ENCODE results near the gene DVL1. TPM values are rescaled to one million over a fixed set of nuclear protein-coding genes. Genes with fewer than 3 reads are reported as not detected.
"Not testable (repeated sequence)": the region's sequence is repeated elsewhere in the genome, so short reads cannot be mapped to it uniquely, and the experiment has no call there.

DVL1 gene
- total RNA-seq, 1 donor from 2014 or later: 48.5 TPM

DNA sequence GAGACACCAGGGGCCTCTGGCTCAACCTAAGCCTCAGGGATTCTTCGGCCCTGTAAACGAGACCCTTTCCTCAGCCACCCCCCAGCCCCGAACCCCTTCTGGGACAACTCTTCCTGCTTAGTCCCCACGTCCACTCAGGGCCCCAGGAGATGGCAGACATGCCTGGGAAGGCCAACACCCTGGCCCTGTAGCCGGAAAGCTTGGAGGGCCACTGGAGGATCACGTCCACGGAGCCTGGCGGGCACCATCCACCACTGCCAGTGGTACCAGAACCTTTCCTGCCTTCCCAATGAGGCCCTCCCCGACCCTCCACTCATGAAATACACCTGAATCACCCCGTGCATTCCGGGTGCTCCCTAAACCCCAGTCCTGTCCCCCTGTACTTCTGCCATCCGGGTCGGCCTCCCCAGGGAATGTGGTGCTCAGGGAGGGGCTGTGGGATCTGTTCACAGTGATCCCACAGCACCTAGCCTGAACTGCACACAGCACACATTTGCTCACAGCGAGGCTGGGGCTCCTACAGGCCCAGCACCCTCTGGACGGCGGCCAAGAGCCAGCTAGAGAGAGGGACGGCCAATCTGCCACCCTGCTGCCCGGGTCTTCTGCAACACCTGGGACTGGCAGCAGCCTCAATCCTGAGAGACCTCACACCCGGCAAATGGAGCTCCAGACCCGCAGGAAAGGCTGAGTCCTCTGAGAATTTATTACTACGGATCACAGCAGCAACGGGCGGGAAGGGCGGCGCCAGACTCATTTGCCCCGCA, 24.0 kb upstream of the DVL1 start:
- no peak for ATAC-seq

DNA sequence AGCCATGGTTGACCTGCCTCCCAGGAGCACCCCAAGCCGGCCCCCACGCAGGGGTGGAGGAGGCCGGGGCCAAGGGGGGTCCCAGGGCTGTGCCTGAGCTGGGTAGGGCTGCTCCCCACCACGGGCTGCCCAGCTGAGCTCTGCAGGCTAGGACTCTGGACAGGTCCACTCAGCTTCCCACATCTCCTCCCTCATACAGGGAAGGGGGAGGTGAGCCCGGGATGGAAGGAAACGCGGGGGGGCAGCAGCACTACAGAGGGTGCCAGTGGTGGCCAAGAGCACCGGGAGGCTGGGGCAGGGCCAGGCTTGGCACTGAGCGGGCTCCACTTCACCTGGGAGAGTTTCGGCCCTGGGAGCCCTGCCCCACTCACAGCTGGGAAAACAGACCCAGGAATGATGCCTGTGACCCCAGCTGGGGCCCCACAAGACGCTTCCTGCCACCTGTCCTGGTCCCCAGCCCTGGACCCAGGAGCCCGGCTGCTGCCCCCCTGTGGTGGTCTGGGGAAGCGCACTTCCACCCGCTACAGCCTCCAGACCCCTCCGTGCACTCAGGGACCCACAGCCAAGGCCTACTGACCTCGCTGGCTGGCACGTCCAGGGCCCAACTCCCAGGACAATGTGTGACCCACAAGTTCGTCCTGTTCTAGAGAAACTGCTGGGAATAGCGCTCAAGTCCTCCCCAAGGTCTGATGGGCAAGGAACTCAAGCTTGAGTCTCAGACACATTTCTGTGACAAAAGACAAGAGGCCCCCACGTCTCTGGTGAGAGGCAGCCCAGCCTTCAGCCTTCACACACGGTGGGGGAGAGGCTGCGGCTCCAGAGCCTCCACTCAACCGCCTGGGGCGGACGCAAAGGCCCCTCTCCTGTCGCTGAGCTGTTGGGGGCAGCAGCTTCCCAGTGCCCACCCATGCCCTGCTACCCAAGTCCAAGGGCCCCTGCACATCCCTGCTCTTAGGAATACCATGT, 22.8 kb upstream of the DVL1 start:
- ATAC-seq: peak; percentile 29

DNA sequence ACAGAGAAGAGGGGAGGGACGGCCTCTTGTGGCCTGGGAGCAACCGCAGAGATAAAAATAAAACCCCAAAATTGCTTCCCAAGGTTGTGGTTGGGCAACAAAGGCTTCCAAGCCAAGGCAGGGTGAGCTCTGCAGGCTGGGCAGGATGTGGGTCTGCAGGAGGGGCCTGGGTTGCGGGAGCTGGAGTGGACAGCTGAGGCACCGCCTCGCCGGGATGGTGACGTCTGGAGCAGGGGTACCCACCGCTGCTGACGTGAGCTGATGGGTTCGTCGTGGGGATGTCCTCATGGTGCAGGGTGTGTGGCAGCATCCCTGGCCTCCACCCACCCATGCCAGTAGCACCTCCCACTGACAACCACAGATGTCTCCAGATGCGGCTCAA, 22.1 kb upstream of the DVL1 start:
- no peak for ATAC-seq

DNA sequence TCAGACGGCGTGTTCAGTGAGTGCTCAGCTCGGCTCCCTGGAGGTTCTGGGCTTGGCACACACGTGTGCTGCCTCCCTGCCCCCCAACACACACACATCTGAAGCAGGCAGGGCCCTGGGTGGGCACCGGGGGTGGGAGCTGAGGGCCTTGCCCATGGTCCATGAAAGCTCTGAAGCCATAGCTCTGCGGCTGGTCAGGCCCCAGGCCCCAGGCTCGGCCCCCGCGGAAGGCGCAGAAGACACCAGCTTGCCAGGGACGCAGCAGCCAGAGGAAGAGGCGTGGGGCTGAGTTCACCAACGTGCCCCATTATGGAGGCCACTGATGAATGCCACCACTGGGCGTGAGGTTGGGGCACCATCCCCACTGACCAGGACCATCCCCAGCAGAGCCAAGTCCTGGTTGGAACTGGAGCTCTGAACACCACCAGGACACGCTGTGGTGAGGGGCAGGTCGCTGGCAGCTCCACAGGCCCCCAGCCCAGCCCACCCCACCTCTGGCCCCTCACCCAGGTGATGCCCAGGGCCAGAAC, 21.6 kb upstream of the DVL1 start:
- no peak for ATAC-seq

DNA sequence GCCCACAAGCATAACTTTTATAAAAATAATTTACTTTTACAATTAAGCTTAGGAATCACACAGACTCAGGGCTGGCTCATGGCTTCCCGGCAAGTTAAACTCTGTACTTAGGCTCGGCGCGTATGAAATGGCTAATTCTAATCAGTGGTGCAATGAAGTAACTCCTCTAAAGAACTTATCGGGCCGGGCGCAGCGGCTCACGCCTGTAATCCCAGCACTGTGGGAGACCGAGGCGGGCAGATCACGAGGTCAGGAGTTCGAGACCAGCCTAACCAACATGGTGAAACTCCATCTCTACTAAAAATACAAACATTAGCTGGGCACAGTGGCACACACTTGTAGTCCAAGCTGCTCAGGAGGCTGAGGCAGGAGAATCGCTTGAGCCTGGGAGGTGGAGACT, 20.9 kb upstream of the DVL1 start:
- not testable (repeated sequence) for ATAC-seq

DNA sequence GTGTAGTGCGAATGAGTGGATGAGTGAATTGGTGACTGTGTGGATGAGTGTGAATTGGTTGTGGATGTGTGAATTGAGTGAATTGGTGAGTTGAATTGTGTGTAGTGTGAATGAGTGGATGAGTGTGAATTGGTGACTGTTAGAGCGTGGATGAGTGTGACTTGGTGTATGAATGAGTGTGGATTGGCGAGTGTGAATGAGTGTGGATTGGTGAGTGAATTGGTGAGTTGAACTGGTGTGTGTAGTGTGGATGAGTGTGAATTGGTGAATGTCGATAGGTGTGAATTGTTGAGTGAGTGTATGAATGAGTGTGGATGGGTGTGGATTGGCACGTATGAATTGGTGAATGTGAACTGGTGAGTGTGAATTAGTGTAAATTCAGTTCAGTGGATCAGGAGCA, 18.1 kb upstream of the DVL1 start:
- no peak for ATAC-seq

DNA sequence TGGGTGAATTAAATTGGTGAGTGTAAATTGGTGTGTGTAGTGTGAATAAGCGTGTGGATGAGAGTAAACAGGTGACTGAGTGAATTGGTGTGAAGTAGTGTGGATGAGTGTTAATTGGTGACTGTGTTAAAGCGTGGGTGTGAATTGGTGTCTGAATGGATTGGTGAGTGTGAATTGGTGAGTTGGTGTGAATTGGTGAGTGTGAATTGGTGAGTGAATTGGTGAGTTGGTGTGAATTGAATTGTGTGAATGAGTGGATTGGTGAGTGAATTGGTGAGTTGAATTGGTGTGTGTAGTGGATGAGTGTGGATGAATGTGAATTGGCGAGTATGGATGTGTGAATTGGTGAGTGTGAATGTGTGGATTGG, 17.5 kb upstream of the DVL1 start:
- ATAC-seq: no peak

DNA sequence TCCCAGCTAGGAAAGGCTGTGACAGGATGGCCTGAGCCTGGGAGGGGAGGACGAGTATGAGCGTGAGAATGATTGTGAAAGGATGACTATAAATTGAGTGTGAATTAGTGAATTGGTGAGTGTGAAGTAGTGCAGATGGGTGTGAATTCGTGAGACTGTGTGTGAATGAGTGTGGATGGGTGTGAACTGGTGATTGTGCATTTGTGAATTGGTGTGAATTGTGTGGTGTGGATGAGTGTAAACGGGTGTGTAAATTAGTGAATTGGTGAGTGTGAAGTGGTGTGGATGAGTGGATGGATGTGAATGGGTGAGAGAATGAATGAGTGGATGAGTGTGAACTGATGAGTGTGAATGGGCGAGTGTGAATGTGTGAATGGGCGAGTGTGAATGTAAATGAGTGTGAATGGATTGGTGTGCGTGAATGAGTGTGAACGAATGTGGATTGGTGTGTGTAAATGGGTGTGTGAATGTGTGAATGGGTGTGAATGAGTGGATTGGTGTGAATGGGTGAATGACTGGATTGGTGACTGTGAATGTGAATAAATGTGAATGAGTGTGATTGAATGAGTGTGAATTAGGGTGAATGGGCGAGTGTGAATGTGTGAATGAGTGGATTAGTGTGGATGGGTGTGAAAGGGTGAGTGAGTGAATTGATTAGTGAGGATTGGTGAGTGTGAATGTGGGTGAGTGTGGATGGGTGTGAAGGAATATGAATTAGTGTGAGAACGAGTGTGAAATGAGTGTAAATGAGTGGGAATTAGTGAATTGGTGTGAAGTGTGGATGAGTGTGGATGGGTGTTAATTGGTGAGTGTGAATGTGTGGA, 16.9 kb upstream of the DVL1 start:
- ATAC-seq: no peak

DNA sequence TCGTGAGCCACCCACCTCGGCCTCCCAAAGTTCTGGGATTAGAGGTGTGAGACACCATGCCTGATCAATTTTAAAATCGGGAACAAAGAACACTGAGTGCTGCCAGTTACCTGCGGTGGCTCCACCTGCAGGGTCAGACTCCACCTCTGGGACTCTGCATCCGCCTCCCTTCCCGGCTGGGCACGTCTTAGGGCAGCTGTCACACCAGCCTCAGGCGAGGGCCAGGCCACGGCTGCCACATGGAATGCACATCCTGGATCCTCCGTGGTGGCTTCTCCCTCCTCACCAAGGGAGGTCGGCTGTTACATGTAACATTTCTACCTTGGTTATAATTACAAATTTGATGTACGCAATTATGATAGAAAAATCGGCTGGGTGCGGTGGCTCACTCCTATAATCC, 15.0 kb upstream of the DVL1 start:
- peak; percentile 72 for ATAC-seq

DNA sequence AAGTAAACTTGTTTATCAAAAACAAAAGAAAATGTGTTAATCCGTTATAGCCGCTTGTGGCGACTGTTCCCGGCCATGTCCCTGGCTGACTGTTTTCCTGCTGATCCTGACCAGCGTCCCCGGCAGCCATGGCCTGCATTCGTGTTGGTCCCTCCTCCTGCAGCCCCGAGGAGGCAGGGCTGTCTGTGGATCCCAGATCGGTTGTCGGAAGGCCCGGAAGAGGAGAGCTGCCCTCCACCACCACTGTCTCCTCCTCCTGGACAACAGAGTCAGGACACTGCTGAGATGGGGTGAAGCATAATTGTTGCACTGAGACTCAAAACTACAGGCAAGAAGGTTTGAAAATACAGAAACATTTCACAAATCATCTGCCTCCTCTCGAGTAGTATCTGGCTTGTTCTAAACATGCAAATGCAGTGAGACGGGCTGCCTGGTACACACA, 12.8 kb upstream of the DVL1 start:
- no peak for ATAC-seq

DNA sequence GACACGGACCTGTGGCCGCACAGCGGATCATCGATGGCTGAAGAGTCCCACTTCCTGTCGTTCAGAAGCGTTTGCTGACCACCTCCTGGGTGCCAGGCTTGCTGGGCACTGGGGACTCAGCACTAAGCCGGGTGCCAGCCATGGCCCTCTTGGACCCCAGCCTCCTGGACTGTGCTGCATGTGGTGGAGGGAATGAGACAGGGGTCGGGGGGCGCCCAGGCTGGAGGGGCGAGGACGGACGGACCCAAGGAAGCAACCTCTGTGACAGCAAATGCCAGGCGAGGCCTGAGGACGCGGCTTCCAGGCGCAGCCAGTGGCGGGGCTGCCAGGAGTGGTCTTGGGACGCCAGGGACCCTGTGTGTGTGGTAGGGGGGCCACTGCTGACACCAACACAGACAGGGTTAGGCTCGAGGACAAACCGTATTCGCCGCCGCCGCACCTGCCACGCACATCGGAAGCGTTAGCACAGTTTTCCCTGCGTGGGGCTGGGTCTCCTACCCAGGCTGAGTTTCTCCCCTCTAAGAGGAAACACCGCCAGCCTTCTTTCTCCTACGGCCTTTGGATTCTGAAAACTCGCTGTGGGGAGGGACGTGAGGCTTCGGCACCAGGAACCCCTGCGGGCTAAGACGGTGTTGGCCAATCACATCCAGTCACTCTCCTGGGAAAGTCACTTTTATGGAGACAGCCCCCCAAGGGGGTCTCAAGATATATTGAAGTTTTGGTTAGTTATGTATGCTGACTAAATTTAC, 12.2 kb upstream of the DVL1 start:
- ATAC-seq: no peak

DNA sequence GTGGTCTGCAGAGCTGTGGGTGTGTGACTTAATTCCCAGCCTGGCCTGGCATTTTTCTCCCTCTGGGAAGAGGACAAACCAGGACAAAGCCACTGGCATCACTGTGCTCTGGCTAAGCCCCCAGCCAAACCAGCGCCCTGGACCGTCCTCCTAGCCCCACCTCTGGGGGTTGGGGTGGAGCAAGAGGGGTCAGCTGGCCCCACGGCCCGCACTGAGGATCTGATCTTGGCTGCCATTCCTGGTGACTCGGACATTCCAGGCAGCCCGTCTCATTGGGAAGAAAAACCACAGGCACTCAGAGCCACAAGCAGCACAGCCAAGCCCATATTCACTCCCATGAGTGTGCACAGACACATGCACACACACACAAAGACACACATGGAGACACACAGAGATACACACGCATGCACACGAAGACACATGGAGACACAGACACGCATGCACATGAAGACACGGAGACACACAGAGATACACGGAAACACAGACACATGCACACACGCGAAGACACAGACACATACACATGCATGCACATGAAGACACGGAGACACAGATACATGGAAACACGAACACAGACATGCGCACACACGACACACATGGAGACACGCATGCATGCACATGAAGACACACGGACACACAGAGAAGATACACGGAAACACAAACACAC, 11.4 kb upstream of the DVL1 start:
- no peak for ATAC-seq

DNA sequence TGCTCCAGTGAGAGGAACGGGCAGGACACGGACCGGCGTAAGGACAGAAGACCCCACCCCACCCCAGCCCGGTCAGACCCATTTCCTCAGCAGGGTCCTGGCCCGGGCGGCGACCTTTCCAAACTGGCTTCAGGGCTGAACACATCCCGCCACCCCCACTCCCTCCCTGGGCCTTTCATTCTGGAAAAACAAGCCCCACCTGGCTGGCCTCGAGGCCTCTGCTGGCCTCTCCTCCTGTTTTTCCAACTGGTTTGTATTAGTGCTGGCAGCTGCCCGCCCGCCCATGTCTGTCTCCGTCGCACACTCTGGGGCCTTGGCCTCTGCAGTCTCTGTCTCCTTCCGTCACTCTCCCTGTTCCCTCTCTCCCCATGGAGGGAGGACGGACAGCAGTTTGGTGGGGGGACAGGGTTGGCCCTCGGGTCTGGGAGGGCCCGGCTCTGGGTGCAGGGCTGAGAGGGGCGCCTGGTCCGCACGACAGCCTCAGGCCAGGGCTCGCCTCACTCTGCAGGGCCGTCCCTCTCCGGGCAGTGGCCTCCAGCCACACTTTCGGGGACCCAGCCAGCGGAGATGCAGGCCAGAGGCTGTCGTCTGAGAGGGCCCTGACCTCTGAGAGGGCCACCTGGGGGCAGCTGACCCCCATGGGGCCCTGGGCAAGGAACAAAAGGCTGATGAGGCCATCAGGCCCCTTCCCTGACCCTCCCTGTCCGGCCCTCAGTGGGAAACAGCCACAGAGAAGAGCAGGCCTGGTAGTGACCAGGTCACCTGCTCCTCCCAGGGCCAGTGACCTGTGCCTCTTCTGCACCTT, 10.6 kb upstream of the DVL1 start:
- ATAC-seq: no peak

DNA sequence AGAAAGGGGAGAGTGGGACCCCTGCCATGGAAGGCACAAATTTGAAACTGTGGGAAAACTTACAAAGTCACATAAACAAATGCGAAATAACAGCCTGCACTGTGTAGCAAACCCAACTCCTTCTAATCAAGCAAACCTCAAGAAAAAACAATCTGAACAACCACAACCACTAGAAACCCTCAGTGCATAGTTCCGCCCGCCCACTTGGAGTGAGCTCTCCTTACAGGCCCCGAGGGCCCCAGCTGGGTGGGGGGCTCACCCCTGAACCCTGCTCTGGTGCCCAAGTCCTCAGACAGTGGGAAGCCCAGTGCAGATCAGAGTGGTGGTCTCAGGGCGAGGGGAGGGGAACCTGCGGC, 10.1 kb upstream of the DVL1 start:
- ATAC-seq: no peak

DNA sequence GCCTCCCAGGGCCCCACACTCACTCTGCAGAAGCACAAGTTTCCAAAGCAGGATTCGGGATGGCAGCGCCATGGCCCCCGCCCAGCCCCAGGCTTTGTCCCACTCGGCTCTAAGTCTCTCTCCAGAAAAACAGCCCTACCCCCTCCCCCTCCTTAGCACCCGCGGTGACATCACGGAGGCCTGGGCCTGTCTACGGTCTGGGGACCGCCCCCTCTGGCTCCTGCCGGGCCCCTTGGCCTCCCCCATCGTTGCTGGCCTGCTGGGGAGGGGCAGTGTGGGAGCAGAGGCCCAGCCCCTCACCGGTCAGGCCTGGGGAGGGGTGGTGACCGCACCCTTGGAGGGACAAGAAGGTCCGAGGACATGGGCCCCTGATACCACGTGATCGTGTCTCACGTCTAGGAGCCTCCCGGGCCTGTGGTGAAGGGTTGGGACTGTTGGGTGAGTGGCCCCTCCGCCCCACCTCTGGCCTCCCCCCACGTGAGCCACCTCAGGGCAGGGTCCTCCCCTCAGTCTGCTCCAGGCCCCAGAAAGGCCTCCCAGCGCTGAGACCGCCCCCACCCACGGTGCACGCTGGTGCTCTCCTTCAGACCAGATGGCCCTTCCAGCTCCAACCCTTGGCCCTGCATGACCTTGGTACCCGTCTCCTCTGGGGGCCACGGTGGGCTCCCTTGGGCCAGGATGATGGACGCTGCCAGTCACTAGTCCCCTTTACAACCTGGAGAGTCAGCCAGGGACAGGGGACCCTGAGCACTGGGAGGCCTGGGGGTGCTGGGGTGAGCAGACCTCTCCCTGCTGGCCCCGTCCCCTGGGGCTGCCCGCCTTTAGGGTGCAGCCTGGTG, 9.4 kb upstream of the DVL1 start, which contains the start of gene MXRA8:
TSS of gene MXRA8 (minus strand) at position 123 of the 839 bp plus-strand sequence. CDS start at position 72, 51 bp downstream.
- ATAC-seq: no peak

DNA sequence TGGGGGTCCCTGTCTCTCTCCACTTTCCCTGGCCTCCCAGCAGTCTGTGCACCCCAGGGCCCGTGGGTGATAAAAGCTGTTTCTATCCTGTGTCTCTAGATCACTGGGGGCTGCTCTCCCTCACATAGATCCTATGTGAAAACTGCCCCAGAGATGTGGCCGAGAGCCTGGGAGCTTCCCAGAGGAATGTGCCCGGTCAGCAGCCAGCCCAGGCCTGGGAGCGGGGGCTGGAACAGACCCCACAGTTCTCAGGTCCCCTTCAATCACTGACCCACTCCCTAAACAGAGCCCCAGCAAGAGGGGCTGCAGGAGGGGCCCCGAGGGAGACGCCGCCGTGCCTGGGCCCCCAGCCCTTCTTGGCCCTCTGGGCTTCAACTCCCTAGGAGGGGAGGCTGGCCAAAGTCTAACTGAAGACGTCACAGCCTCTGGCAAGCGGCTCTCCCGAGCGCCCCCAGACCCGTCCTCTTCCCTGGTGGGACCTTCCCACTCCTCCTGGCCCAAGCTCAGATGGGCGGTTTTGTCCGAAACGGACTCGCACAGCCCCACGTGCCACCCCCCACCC, 8.7 kb upstream of the DVL1 start:
- ATAC-seq: no peak

DNA sequence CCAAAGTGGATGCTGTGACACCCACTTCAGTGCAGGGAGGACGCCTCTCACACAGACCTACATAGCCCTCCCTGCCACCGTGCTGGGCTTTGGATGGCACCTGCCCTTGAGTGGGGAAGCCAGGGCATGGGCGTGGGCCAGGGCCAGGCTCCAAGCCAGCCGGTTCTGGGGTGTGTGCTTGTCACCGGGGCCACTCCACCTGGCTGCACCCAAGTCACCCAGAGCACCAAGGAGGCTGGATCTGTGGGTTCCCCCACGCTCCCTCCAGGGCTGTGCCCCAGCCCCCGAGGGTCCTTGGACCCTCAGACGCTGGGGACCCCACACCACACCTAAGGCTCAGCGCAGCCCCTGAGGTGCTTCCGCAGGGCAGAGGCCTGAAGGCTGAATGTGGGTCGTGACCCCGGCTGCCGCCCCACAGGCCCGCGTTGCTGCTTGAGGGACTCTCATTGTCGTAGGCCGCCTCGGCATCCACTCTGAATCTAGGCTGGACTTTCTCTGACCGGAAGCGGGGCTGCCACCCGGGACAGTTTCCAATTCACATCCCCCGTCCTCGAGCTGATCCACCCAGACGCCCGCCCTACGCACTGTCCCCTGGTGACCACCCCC, 7.7 kb upstream of the DVL1 start:
- peak; percentile 37 for ATAC-seq

DNA sequence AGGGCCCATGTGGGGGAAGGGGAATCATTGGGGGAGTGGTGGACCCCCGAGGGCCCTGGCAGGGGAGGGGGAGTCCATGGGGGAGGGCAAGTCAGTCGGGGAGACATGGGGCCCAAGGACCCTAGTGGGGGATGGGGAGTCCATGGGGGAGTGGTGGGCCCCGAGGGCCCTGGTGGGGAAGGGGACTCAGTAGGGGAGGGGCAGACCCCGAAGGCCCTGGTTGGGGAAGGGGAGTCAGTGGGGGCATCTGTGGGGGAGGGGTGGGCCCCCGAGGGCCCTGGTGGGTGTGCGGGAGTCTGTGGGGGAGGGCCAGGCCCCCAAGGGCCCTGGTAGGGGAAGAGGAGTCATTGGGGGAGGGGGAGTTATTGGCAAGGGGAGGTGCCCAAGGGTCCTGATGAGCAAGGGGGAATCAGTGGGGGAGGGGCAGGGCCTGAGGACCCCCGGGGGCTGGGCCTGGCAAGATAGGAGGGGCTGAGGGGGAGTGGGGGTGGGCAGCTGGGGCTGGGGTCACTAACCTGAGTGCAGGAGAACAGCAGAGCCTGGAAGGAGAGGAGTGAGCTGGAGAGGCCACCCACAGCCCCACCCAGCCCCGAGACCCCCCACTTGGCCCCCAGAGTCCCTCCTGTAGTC, 7.1 kb upstream of the DVL1 start:
- no peak for ATAC-seq

Measured in esophagus mucosa (tissue), 1 donor.